Panc1 (cell line): ENCODE measurements around the gene TENT5C.

Source experiments
- POLR2AphosphoS5 ChIP-seq: IDR thresholded peaks from 2 replicates; pipeline ENCODE4 v1.6.1; 2012; ENCODE audit warnings: mild to moderate bottlenecking, low read depth, low read length, moderate library complexity
- SIN3A ChIP-seq: IDR thresholded peaks from 2 replicates; pipeline ENCODE4 v1.6.1; 2012; ENCODE audit warnings: low read depth, mild to moderate bottlenecking, low read length, moderate library complexity, borderline replicate concordance; ENCODE audit not compliant: insufficient read depth
- TF ChIP-seq, protein P1 (sequence below): fragments of 450-650 bp; IDR thresholded peaks from 2 replicates; pipeline ENCODE4 v1.5.1; 2017; ENCODE audit warnings: mild to moderate bottlenecking
- TF ChIP-seq, protein P2 (sequence below), 2 experiments: IDR thresholded peaks; 2 replicates each; pipeline ENCODE4 v1.6.1; 2011 to 2012; ENCODE audit warnings: low read depth in 2 of 2, control low read depth in 1 of 2, low read length in 1 of 2, mild to moderate bottlenecking in 1 of 2, moderate library complexity in 1 of 2; ENCODE audit not compliant: insufficient read depth in 1 of 2

DNA sequence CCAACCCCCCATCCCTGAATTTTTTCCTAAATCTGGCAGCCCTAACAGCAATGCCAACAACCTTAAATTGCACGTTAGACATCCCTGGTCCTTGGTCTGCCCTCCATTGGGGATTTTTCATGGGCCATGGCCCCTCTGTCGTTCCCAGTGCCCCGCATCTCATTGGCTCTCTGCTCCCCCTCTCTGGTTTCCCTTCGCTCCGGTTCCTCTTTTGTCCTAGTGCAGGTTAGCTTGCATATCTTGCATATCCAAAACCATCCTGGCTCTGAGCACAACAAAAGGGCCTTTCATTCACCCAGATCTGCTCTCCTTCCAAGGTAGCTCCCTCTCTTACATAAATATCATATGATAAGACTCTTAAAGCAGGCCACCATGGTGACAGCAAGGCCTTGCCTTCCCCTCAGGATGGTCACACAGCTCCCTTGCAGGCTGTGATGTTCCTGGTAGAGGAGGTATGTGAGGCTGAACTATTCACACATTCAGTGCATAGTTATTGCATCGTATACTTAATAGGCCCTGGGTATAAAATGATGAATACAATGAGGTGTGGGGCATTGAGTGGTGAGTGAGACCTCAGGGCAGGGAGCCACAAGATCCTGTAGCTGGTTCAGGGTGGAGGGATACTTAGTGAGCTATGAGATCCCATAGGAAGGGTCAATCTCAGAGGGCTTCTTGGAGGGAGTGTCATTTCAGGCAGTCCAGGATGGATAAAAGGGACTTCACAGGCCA is 45.2 kb downstream of the TENT5C start:
- TF ChIP-seq, protein P1, sequence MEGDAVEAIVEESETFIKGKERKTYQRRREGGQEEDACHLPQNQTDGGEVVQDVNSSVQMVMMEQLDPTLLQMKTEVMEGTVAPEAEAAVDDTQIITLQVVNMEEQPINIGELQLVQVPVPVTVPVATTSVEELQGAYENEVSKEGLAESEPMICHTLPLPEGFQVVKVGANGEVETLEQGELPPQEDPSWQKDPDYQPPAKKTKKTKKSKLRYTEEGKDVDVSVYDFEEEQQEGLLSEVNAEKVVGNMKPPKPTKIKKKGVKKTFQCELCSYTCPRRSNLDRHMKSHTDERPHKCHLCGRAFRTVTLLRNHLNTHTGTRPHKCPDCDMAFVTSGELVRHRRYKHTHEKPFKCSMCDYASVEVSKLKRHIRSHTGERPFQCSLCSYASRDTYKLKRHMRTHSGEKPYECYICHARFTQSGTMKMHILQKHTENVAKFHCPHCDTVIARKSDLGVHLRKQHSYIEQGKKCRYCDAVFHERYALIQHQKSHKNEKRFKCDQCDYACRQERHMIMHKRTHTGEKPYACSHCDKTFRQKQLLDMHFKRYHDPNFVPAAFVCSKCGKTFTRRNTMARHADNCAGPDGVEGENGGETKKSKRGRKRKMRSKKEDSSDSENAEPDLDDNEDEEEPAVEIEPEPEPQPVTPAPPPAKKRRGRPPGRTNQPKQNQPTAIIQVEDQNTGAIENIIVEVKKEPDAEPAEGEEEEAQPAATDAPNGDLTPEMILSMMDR: no peak
- TF ChIP-seq POLR2AphosphoS5 (no peak), SIN3A (no peak)
- TF ChIP-seq, protein P2, sequence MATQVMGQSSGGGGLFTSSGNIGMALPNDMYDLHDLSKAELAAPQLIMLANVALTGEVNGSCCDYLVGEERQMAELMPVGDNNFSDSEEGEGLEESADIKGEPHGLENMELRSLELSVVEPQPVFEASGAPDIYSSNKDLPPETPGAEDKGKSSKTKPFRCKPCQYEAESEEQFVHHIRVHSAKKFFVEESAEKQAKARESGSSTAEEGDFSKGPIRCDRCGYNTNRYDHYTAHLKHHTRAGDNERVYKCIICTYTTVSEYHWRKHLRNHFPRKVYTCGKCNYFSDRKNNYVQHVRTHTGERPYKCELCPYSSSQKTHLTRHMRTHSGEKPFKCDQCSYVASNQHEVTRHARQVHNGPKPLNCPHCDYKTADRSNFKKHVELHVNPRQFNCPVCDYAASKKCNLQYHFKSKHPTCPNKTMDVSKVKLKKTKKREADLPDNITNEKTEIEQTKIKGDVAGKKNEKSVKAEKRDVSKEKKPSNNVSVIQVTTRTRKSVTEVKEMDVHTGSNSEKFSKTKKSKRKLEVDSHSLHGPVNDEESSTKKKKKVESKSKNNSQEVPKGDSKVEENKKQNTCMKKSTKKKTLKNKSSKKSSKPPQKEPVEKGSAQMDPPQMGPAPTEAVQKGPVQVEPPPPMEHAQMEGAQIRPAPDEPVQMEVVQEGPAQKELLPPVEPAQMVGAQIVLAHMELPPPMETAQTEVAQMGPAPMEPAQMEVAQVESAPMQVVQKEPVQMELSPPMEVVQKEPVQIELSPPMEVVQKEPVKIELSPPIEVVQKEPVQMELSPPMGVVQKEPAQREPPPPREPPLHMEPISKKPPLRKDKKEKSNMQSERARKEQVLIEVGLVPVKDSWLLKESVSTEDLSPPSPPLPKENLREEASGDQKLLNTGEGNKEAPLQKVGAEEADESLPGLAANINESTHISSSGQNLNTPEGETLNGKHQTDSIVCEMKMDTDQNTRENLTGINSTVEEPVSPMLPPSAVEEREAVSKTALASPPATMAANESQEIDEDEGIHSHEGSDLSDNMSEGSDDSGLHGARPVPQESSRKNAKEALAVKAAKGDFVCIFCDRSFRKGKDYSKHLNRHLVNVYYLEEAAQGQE (IDR thresholded peaks at IDR 0.05; ENCODE audit: insufficient read depth in 1 of 2, low read depth in 2 of 2, low read length in 1 of 2): no peak
